MM.1S (cell line): ENCODE measurements around the gene ZBTB42.

ENCODE experiments used
- EZH2 ChIP-seq: fragments of 300-600 bp; sonication (generic); optimal IDR thresholded peaks from 2 replicates; pipeline ENCODE3; 2017; ENCODE audit warnings: low read depth, mild to moderate bottlenecking, antibody characterized with exemption, low read length, mixed read lengths
- TF ChIP-seq, protein P1 (sequence below): fragments of 300-600 bp; sonication (generic); IDR thresholded peaks from 2 replicates; pipeline ENCODE4 v1.5.1; 2016; ENCODE audit warnings: antibody characterized with exemption, low read length, mixed read lengths

DNA sequence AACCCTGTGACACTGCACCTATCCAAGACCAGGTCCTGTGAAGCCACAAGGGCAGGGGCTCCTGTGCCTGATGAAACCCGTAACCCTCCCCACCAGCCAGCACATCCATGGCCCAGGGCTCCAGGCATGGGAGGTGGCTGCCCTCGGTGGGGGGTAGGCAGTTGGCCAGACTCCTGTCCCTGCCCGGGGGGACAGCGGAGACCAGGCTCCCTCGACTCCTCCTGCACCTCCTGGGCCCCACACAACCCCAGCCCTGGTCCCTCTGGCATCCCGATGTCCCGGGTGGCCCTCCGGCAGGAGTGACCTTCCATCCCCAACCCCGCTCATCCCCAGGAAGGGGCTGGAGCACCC is 16.7 kb upstream of the ZBTB42 start:
- no peak for TF ChIP-seq EZH2
- TF ChIP-seq, protein P1, sequence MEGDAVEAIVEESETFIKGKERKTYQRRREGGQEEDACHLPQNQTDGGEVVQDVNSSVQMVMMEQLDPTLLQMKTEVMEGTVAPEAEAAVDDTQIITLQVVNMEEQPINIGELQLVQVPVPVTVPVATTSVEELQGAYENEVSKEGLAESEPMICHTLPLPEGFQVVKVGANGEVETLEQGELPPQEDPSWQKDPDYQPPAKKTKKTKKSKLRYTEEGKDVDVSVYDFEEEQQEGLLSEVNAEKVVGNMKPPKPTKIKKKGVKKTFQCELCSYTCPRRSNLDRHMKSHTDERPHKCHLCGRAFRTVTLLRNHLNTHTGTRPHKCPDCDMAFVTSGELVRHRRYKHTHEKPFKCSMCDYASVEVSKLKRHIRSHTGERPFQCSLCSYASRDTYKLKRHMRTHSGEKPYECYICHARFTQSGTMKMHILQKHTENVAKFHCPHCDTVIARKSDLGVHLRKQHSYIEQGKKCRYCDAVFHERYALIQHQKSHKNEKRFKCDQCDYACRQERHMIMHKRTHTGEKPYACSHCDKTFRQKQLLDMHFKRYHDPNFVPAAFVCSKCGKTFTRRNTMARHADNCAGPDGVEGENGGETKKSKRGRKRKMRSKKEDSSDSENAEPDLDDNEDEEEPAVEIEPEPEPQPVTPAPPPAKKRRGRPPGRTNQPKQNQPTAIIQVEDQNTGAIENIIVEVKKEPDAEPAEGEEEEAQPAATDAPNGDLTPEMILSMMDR = no peak
